HepG2 (cell line): ENCODE results near the gene IL4I1.

Experiments used
- ARID3A ChIP-seq: IDR thresholded peaks from 2 replicates; pipeline ENCODE4 v1.6.1; 2012; ENCODE audit warnings: low read depth, low read length, improper control_type of control experiment
- BCL3 ChIP-seq: sonication (generic); formaldehyde crosslinking; IDR thresholded peaks from 2 replicates; pipeline ENCODE4 v1.5.1; 2020; ENCODE audit warnings: mild to moderate bottlenecking, missing genetic modification reagents, moderate library complexity
- CTCF ChIP-seq: sonication (generic); formaldehyde crosslinking; IDR thresholded peaks from 2 replicates; pipeline ENCODE4 v1.5.0; 2020; ENCODE audit warnings: mild to moderate bottlenecking, missing genetic modification reagents, moderate library complexity
- MEIS2 ChIP-seq: sonication (generic); formaldehyde crosslinking; IDR thresholded peaks from 2 replicates; pipeline ENCODE4 v1.9.0; 2021; ENCODE audit warnings: mild to moderate bottlenecking, missing genetic modification reagents
- TF ChIP-seq, protein P1 (sequence below): sonication (generic); formaldehyde crosslinking; IDR thresholded peaks from 2 replicates; pipeline ENCODE4 v1.4.0; 2020; ENCODE audit warnings: missing genetic modification reagents, borderline replicate concordance

DNA sequence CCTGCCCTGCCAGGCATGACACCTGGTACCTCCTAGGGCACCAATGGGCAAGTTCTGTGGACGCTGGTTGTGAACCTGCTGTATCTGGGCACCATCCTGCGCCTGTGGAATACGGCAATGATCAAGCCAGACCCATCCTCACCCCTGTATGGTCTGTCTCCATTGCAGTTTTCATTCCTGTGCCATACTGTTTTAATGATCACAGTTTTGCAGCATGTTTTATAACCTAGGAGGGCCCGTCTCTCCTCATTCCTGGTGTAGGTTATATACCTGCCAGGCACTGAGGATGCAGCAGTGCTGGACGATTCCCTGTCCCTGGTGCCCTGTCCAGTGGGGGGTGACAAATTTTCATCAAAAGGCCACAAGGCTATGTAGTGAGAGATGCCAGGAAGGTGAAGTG lies 13.6 kb downstream of the IL4I1 start:
- TF ChIP-seq, protein P1, sequence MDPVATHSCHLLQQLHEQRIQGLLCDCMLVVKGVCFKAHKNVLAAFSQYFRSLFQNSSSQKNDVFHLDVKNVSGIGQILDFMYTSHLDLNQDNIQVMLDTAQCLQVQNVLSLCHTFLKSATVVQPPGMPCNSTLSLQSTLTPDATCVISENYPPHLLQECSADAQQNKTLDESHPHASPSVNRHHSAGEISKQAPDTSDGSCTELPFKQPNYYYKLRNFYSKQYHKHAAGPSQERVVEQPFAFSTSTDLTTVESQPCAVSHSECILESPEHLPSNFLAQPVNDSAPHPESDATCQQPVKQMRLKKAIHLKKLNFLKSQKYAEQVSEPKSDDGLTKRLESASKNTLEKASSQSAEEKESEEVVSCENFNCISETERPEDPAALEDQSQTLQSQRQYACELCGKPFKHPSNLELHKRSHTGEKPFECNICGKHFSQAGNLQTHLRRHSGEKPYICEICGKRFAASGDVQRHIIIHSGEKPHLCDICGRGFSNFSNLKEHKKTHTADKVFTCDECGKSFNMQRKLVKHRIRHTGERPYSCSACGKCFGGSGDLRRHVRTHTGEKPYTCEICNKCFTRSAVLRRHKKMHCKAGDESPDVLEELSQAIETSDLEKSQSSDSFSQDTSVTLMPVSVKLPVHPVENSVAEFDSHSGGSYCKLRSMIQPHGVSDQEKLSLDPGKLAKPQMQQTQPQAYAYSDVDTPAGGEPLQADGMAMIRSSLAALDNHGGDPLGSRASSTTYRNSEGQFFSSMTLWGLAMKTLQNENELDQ, result no peak
- TF ChIP-seq CTCF (no peak), MEIS2 (CRISPR knock-in tag) (no peak), BCL3 (CRISPR knock-in tag) (no peak), ARID3A (no peak)
